ENCODE results near the gene HORMAD2.

DNA sequence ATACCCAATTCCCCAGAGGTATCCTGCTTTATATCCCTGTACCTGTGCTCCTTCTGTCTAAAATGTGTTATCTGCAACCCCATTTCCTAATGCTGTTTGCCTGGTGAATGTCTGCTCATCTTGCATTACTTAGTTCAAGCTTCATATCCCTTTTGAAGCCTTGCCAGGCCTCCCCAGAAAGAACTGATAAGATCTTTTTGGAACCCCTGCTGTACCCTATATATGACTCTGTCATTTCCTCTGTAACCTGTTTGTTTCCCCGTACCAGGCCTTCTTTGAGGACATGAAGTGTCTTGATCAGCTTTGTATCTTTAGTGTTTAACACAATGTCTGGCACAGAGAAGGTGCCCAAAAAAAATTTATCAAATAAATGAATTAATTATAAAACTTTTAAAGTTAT lies 88.7 kb downstream of the HORMAD2 start:
- TF ChIP-seq, protein P1, sequence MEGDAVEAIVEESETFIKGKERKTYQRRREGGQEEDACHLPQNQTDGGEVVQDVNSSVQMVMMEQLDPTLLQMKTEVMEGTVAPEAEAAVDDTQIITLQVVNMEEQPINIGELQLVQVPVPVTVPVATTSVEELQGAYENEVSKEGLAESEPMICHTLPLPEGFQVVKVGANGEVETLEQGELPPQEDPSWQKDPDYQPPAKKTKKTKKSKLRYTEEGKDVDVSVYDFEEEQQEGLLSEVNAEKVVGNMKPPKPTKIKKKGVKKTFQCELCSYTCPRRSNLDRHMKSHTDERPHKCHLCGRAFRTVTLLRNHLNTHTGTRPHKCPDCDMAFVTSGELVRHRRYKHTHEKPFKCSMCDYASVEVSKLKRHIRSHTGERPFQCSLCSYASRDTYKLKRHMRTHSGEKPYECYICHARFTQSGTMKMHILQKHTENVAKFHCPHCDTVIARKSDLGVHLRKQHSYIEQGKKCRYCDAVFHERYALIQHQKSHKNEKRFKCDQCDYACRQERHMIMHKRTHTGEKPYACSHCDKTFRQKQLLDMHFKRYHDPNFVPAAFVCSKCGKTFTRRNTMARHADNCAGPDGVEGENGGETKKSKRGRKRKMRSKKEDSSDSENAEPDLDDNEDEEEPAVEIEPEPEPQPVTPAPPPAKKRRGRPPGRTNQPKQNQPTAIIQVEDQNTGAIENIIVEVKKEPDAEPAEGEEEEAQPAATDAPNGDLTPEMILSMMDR (IDR thresholded peaks at IDR 0.05) = no peak
- TF ChIP-seq POLR2A (IDR thresholded peaks at IDR 0.05) (no peak), POLR2AphosphoS5 (IDR thresholded peaks at IDR 0.05) (no peak)
